Measurements from ENCODE around the gene BCL7A. TPM values are rescaled to one million over a fixed set of nuclear protein-coding genes. Genes with fewer than 3 reads are reported as not detected.
A peak's percentile ranks its signal among the peaks of the same experiment; 100 is the strongest.

Gene BCL7A
- polyA plus RNA-seq, 1 of the 3 experiments (the other 2 are of a cell fraction) = 34.0 TPM

GRCh38 chr12:122072031-122072970 lies 50.6 kb downstream of the BCL7A start (continued):
- peak; percentile 53; the same call in 1 of the 2 replicates for TF ChIP-seq SIN3A (IDR thresholded peaks at IDR 0.05; ENCODE audit: borderline replicate concordance, low read depth, low read length)
- peak; percentile 35; the same call in 1 of the 2 replicates for TF ChIP-seq FOSL2 (IDR thresholded peaks at IDR 0.05; ENCODE audit: borderline replicate concordance, low read depth)
- peak; percentile 32; the same call in 1 of the 2 replicates for TF ChIP-seq RCOR1 (IDR thresholded peaks at IDR 0.05; ENCODE audit: low read length)
- TF ChIP-seq ELF1 (IDR thresholded peaks at IDR 0.05) = no peak
- TF ChIP-seq EP300 (IDR thresholded peaks at IDR 0.05; ENCODE audit: borderline replicate concordance in 1 of 2, low read depth in 1 of 2, low read length in 1 of 2) = peak in 1 of 2 experiments; percentile 52; a peak in 2 of 4 replicates
- peak; percentile 98 for TF ChIP-seq MXI1 (IDR thresholded peaks at IDR 0.05; ENCODE audit: low read depth, low read length)
- peak; percentile 58; the same call in 1 of the 2 replicates for TF ChIP-seq NFIC (IDR thresholded peaks at IDR 0.05; ENCODE audit: borderline replicate concordance)
- TF ChIP-seq MAX (IDR thresholded peaks at IDR 0.05; ENCODE audit: low read depth) = peak; percentile 80
- no peak for TF ChIP-seq YY1 (IDR thresholded peaks at IDR 0.05; ENCODE audit: low read depth)
- TF ChIP-seq IRF3 (IDR thresholded peaks at IDR 0.05; ENCODE audit: low read depth, low read length) = no peak
- peak; percentile 43 for TF ChIP-seq CHD2 (IDR thresholded peaks at IDR 0.05; ENCODE audit: low read length, partially characterized antibody)
- 0 out of 2 replicates have a peak, but pooled peaks have one; percentile 38 for TF ChIP-seq TCF12 (IDR thresholded peaks at IDR 0.05)
- peak; percentile 24; the same call in 1 of the 2 replicates for TF ChIP-seq RAD21 (IDR thresholded peaks at IDR 0.05; ENCODE audit: low read length)
- no peak for TF ChIP-seq FOXM1 (IDR thresholded peaks at IDR 0.05; ENCODE audit: low read depth)
- TF ChIP-seq GABPA (IDR thresholded peaks at IDR 0.05; ENCODE audit: low read depth) = no peak
- TF ChIP-seq FOXJ3 (CRISPR knock-in tag; IDR thresholded peaks at IDR 0.05) = 0 out of 2 replicates have a peak, but pooled peaks have one; percentile 45

GRCh38 chr12:122073815-122074214 lies 52.1 kb downstream of the BCL7A start:
- Histone ChIP-seq H3F3A (replicated peaks; ENCODE audit: insufficient read depth) (peaks cover 22% of the 10 kb centered on the region), H3K27ac (ENCODE audit: low read depth in 2 of 2, low read length in 1 of 2) (no peak overlapping the region), H3K4me3 (ENCODE audit: low read depth in 2 of 2, low read length in 1 of 2) (no peak overlapping the region), H3K36me3 (replicated peaks in 1 of 2; ENCODE audit: control insufficient read depth in 1 of 2, insufficient read depth in 2 of 2, low read length in 1 of 2) (no peaks in the 10 kb centered on the region), H3K4me2 (no peak overlapping the region), H3K9me2 (no peaks in the 10 kb centered on the region), H3K79me2 (ENCODE audit: insufficient read depth) (peaks cover under 1% of the 10 kb centered on the region; the same call in 1 of the 2 replicates), H2AFZ (ENCODE audit: low read depth) (no peak overlapping the region), H3K9ac (no peak overlapping the region), H3K9me3 (no peaks in the 10 kb centered on the region), H4K20me1 (ENCODE audit: insufficient read depth) (no peaks in the 10 kb centered on the region), H3K27me3 (ENCODE audit: insufficient read depth) (no peaks in the 10 kb centered on the region), H3K4me1 (ENCODE audit: control insufficient read depth in 1 of 2, insufficient read depth in 2 of 2, low read depth in 1 of 2, low read length in 1 of 2) (peaks cover 12 to 13% of the 10 kb centered on the region in 2 experiments; a peak in 3 of 4 replicates)
- WGBS (ENCODE audit: low lambda C conversion rate) = 95% methylated on average over 1 of the region's 1 CpG
- TF ChIP-seq RAD21 (IDR thresholded peaks at IDR 0.05; ENCODE audit: low read length) = no peak
- POLR2A ChIA-PET = no interaction called here
- CTCF ChIA-PET = interaction anchor here (0.9 to 3.9 kb wide), 2 partner anchors 9 to 19 kb away, joined by 3 to 17 read pairs; no protein-coding TSS in a partner anchor
- no peak for DNase-seq
